A549 (cell line): ENCODE measurements around the gene CNTN1. TPM values are rescaled to one million over a fixed set of nuclear protein-coding genes. Genes with fewer than 3 reads are reported as not detected.

Source experiments
- ATAC-seq, 2 experiments: fragments of 200-7000 bp in 1 of 2; fragments of >200 bp in 1 of 2; cut with Nextera tagmentation in 1 of 2; cut with Tn5 transposase in 1 of 2; 3 replicates each; pipeline versions ENCODE4 v1.8.0 to v1.9.1; 2018 to 2020; ENCODE audit warnings: mild to moderate bottlenecking in 1 of 2, moderate library complexity in 1 of 2
- CTCF ChIA-PET: fragments of 300-600 bp; sonication (Branson Sonifier 250); formaldehyde crosslinking; extraction: SDS; loops from one replicate; lab custom pipeline; 2021; ENCODE audit warnings: antibody characterized with exemption, inconsistent platforms; lab: Yijun Ruan, JAX
- POLR2A ChIA-PET: fragments of 350-600 bp; formaldehyde crosslinking; extraction: SDS; loops from one replicate; lab custom pipeline; 2021; ENCODE audit warnings: antibody characterized with exemption, inconsistent platforms; lab: Yijun Ruan, JAX
- DNase-seq, 2 experiments: peaks; one replicate each; pipeline versions ENCODE4 v3.0.0 to v3.0.0-alpha.2; 2011 to 2016; ENCODE audit warnings: low read depth in 1 of 2, low spot score in 1 of 2
- FAIRE-seq: peaks from 2 replicates; lab custom pipeline; 2011; peaks lifted over from hg19 to GRCh38; lab: Jason Lieb, UNC
- H3K27ac ChIP-seq, 2 experiments: fragments of >200 bp; sonication (Bioruptor Twin); formaldehyde crosslinking; 3 replicates each; pipeline ENCODE4 v1.5.1; 2016 to 2017
- H3K4me1 ChIP-seq: fragments of >200 bp; sonication (Bioruptor Twin); formaldehyde crosslinking; 3 replicates; pipeline ENCODE4 v1.6.1; 2016
- H3K4me2 ChIP-seq: fragments of >200 bp; sonication (Bioruptor Twin); formaldehyde crosslinking; 3 replicates; pipeline ENCODE4 v1.6.1; 2016
- H3K4me3 ChIP-seq: fragments of >200 bp; sonication (Bioruptor Twin); formaldehyde crosslinking; 3 replicates; pipeline ENCODE4 v1.5.1; 2016
- H3K9me3 ChIP-seq: fragments of >200 bp; sonication (Bioruptor Twin); formaldehyde crosslinking; 3 replicates; pipeline ENCODE4 v1.6.1; 2016
- BHLHE40 ChIP-seq: IDR thresholded peaks from 2 replicates; pipeline ENCODE4 v1.6.1; 2012; ENCODE audit warnings: low read depth, low read length, inconsistent platforms
- CEBPB ChIP-seq, 2 experiments: fragments of >200 bp in 1 of 2; sonication (Bioruptor Twin) in 1 of 2; formaldehyde crosslinking in 1 of 2; IDR thresholded peaks; 2 replicates each; pipeline ENCODE4 v1.6.1; 2012 to 2016
- FOXS1 ChIP-seq: fragments of 250-450 bp; sonication (Bioruptor Pico); IDR thresholded peaks from 2 replicates; pipeline ENCODE4 v1.5.0; 2020; ENCODE audit warnings: mild to moderate bottlenecking, moderate library complexity
- GATA3 ChIP-seq: IDR thresholded peaks from 2 replicates; pipeline ENCODE4 v1.6.1; 2012; ENCODE audit warnings: borderline replicate concordance
- HOXB13 ChIP-seq: fragments of 250-450 bp; sonication (Bioruptor Pico); IDR thresholded peaks from 2 replicates; pipeline ENCODE4 v1.5.0; 2020; ENCODE audit warnings: low read depth, mild to moderate bottlenecking, moderate library complexity
- HOXB5 ChIP-seq: fragments of 250-450 bp; sonication (Bioruptor Pico); IDR thresholded peaks from 2 replicates; pipeline ENCODE4 v1.5.0; 2020; ENCODE audit warnings: mild to moderate bottlenecking, moderate library complexity
- JUN ChIP-seq, 2 experiments: fragments of >200 bp; sonication (Bioruptor Twin); formaldehyde crosslinking; IDR thresholded peaks; 2 replicates in 1 of 2; 3 replicates in 1 of 2; pipeline ENCODE4 v1.6.1; 2016 to 2017
- JUNB ChIP-seq: fragments of >200 bp; sonication (Bioruptor Twin); formaldehyde crosslinking; IDR thresholded peaks from 2 replicates; pipeline ENCODE4 v1.6.1; 2016
- MAFK ChIP-seq: fragments of 450-650 bp; IDR thresholded peaks from 2 replicates; pipeline ENCODE4 v1.6.1; 2014; ENCODE audit not compliant: partially characterized antibody
- MAZ ChIP-seq: fragments of 150-350 bp; IDR thresholded peaks from 2 replicates; pipeline ENCODE4 v1.6.1; 2014; ENCODE audit warnings: antibody characterized with exemption, low read depth, low read length, borderline replicate concordance
- NR3C1 ChIP-seq: fragments of >200 bp; sonication (Bioruptor Twin); formaldehyde crosslinking; IDR thresholded peaks from 3 replicates; pipeline ENCODE4 v1.6.1; 2017
- PHF8 ChIP-seq: fragments of 200-600 bp; sonication (generic); IDR thresholded peaks from 2 replicates; pipeline ENCODE4 v1.6.1; 2016; ENCODE audit warnings: low read depth, mild to moderate bottlenecking, antibody characterized with exemption, moderate library complexity, borderline replicate concordance
- POLR2AphosphoS2 ChIP-seq: conservative IDR thresholded peaks from 2 replicates; pipeline ENCODE4 v1.6.1; 2012; ENCODE audit warnings: low read length, improper control_type of control experiment, inconsistent platforms
- RCOR1 ChIP-seq: fragments of 150-350 bp; IDR thresholded peaks from 2 replicates; pipeline ENCODE4 v1.6.1; 2014; ENCODE audit warnings: antibody characterized with exemption, low read length, low read depth
- RNF2 ChIP-seq: fragments of 200-600 bp; sonication (generic); IDR thresholded peaks from 2 replicates; pipeline ENCODE4 v1.6.1; 2016; ENCODE audit warnings: low read depth, mild to moderate bottlenecking, antibody characterized with exemption, moderate library complexity, borderline replicate concordance
- SREBF2 ChIP-seq: fragments of 450-650 bp; IDR thresholded peaks from 2 replicates; pipeline ENCODE4 v1.6.1; 2014; ENCODE audit warnings: mild to moderate bottlenecking, moderate library complexity
- TFCP2L1 ChIP-seq: fragments of 250-450 bp; sonication (Bioruptor Pico); IDR thresholded peaks from 2 replicates; pipeline ENCODE4 v1.5.0; 2021; ENCODE audit warnings: mild to moderate bottlenecking
- TP53 ChIP-seq: fragments of 250-450 bp; sonication (Bioruptor Pico); IDR thresholded peaks from 2 replicates; pipeline ENCODE4 v1.5.0; 2021; ENCODE audit warnings: mild to moderate bottlenecking, moderate library complexity
- WGBS: methylation state at CpG from one replicate; pipeline ENCODE4 v1.1.6; 2017; ENCODE audit errors: missing lambda C conversion rate; 5-methylcytosine and 5-hydroxymethylcytosine counted together
- polyA plus RNA-seq, 4 experiments: library from polyadenylated mRNA; depleted of rRNA in 3 of 4; stranded (reverse); fragments of >200 nt; fragmentation: RNase III in 1 of 4; extraction: RNeasy Plus Mini Kit Qiagen cat#74134 plus additional on column Dnase treatment in 1 of 4; gene quantifications; 2 replicates in 3 of 4; 3 replicates in 1 of 4; pipeline ENCODE4 v1.2.3, GENCODE V29; 2011 to 2017
- TF ChIP-seq, protein P1 (sequence below): fragments of 450-650 bp; IDR thresholded peaks from 2 replicates; pipeline ENCODE4 v1.6.1; 2014; ENCODE audit warnings: antibody characterized with exemption
- TF ChIP-seq, protein P2 (sequence below): fragments of >200 bp; sonication (Bioruptor Twin); formaldehyde crosslinking; IDR thresholded peaks from 2 replicates; pipeline ENCODE4 v1.6.1; 2016
- TF ChIP-seq, protein P3 (sequence below): fragments of >200 bp; sonication (Bioruptor Twin); formaldehyde crosslinking; IDR thresholded peaks from 3 replicates; pipeline ENCODE4 v1.6.1; 2016
- TF ChIP-seq, protein P4 (sequence below): fragments of 250-450 bp; sonication (Bioruptor Pico); IDR thresholded peaks from 2 replicates; pipeline ENCODE4 v1.5.0; 2020; ENCODE audit warnings: low read depth, mild to moderate bottlenecking, moderate library complexity
- TF ChIP-seq, protein P5 (sequence below): fragments of >200 bp; sonication (Bioruptor Twin); formaldehyde crosslinking; IDR thresholded peaks from 3 replicates; pipeline ENCODE4 v1.5.1; 2016
- TF ChIP-seq, protein P6 (sequence below): IDR thresholded peaks from 2 replicates; pipeline ENCODE4 v1.6.1; 2012

CNTN1 gene
- polyA plus RNA-seq, 2 of the 4 experiments (the other 2 are of a cell fraction), result 69.7 to 175 TPM

DNA sequence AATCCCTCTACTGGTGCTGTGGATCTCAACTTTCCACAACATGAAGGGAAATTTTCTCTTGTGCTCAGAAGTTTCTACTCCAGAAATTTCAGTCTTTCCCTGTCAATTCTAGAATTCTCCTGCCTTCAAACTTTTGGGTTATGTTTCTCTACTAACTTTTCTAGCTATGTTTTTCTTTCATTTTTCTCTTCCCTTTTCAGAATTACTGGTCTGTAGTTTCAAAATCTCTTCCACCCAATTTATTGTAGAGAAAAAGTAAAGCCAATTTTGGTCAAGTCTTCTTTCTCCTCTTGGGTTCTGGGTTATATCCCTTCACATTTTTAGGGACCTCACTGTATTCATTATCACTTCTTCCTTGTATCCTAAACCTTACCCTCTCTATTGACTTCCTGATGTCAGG, 18.9 kb downstream of the CNTN1 start:
- no peak overlapping the region for H3K4me3 ChIP-seq
- no peak overlapping the region for H3K4me2 ChIP-seq
- H3K27ac ChIP-seq, result peak overlapping the region in 1 of 2 experiments; percentile 32; a peak in 2 of 6 replicates
- FAIRE-seq, result no peak
- DNase-seq, result no peak
- H3K9me3 ChIP-seq, result peaks cover 5% of the 10 kb centered on the region
- no peak for TF ChIP-seq SREBF2
- TF ChIP-seq NR3C1, result no peak
- no peak for TF ChIP-seq HOXB13
- TF ChIP-seq, protein P1, sequence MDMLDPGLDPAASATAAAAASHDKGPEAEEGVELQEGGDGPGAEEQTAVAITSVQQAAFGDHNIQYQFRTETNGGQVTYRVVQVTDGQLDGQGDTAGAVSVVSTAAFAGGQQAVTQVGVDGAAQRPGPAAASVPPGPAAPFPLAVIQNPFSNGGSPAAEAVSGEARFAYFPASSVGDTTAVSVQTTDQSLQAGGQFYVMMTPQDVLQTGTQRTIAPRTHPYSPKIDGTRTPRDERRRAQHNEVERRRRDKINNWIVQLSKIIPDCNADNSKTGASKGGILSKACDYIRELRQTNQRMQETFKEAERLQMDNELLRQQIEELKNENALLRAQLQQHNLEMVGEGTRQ, result no peak
- no peak for TF ChIP-seq GATA3
- POLR2A ChIA-PET, result no interaction called here
- CTCF ChIA-PET, result no interaction called here
- ATAC-seq, result no peak
- H3K4me1 ChIP-seq, result peaks cover 39% of the 10 kb centered on the region

DNA sequence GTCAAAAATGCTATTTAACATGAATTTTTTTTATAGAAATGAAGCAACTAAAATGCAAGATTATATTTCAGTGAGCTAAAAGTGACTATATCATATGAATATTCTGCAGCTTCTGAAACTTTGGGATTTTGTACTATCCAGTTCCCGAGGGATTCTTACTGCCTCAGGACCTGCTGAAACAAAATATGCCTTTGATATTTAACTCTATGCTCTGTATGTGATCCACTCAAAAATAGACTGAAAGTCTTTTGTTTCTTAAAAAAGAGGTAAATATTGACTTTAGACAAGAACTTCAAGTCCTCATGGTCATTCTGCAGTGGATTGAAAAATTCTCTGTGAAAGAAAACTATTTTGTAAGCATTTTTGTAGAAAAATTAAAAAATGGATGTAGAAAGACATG, 22.4 kb downstream of the CNTN1 start:
- FAIRE-seq (no peak), DNase-seq (no peak), ATAC-seq (no peak)
- WGBS, result 38% methylated on average over 1 of the region's 1 CpG
- peak overlapping the region; percentile 76 to 81; a peak in 3 of 6 replicates for H3K27ac ChIP-seq
- H3K4me3 ChIP-seq, result no peak overlapping the region
- CTCF ChIA-PET, result no interaction called here
- H3K4me2 ChIP-seq, result peak overlapping the region; percentile 13; the same call in 1 of the 3 replicates
- H3K4me1 ChIP-seq, result peaks cover 55% of the 10 kb centered on the region
- no peak for TF ChIP-seq CEBPB (IDR thresholded peaks at IDR 0.05)
- TF ChIP-seq MAFK, result no peak
- no peak for TF ChIP-seq PHF8
- TF ChIP-seq BHLHE40, result no peak
- TF ChIP-seq, protein P2, sequence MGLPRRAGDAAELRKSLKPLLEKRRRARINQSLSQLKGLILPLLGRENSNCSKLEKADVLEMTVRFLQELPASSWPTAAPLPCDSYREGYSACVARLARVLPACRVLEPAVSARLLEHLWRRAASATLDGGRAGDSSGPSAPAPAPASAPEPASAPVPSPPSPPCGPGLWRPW, result no peak
- TF ChIP-seq POLR2AphosphoS2, result no peak
- TF ChIP-seq HOXB5 (CRISPR knock-in tag), result no peak
- TF ChIP-seq NR3C1, result no peak
- no peak for TF ChIP-seq TP53 (CRISPR knock-in tag)
- TF ChIP-seq, protein P3, sequence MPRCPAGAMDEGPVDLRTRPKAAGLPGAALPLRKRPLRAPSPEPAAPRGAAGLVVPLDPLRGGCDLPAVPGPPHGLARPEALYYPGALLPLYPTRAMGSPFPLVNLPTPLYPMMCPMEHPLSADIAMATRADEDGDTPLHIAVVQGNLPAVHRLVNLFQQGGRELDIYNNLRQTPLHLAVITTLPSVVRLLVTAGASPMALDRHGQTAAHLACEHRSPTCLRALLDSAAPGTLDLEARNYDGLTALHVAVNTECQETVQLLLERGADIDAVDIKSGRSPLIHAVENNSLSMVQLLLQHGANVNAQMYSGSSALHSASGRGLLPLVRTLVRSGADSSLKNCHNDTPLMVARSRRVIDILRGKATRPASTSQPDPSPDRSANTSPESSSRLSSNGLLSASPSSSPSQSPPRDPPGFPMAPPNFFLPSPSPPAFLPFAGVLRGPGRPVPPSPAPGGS, result no peak
- TF ChIP-seq RNF2, result no peak
- no peak for TF ChIP-seq MAZ
- TF ChIP-seq JUN (IDR thresholded peaks at IDR 0.05), result no peak
- no peak for TF ChIP-seq FOXS1 (CRISPR knock-in tag)
- TF ChIP-seq RCOR1, result no peak
- TF ChIP-seq TFCP2L1 (CRISPR knock-in tag), result no peak
- no peak for TF ChIP-seq SREBF2
- TF ChIP-seq, protein P4, sequence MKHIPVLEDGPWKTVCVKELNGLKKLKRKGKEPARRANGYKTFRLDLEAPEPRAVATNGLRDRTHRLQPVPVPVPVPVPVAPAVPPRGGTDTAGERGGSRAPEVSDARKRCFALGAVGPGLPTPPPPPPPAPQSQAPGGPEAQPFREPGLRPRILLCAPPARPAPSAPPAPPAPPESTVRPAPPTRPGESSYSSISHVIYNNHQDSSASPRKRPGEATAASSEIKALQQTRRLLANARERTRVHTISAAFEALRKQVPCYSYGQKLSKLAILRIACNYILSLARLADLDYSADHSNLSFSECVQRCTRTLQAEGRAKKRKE (CRISPR knock-in tag), result no peak
- POLR2A ChIA-PET, result no interaction called here
- peaks cover 5% of the 10 kb centered on the region for H3K9me3 ChIP-seq

DNA sequence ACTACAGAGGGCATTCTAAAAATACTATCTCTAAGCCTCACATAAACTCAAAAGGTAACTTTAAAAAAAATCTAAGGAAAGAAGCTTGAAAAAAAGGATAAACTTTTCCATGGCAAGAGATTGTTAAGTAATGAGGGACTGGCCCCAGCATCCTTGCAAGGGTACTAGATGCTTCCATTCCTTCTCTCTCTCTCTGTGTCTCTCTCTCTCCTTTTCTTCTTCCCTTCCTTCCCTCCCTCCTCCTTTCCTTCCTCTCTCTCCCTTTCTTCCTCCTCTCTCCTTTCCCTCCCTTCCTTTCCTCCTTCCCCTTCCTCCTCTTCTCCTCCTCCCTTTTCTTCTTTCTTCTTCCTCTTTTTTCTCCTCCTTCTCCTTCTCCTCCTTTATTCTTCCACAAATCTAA, 23.8 kb downstream of the CNTN1 start:
- FAIRE-seq (peak; percentile 84), ATAC-seq (no peak), DNase-seq (no peak)
- Histone ChIP-seq H3K4me2 (peak overlapping the region; percentile 13), H3K27ac (peak overlapping the region; percentile 76 to 81), H3K4me3 (no peak overlapping the region), H3K9me3 (peaks cover 5% of the 10 kb centered on the region), H3K4me1 (peaks cover 66% of the 10 kb centered on the region)
- ChIA-PET CTCF (interaction anchor here (1.5 kb wide), 1 partner anchor 23 kb away, joined by 3 read pairs; no protein-coding TSS in a partner anchor), POLR2A (no interaction called here)
- no peak for TF ChIP-seq JUNB
- TF ChIP-seq, protein P5, sequence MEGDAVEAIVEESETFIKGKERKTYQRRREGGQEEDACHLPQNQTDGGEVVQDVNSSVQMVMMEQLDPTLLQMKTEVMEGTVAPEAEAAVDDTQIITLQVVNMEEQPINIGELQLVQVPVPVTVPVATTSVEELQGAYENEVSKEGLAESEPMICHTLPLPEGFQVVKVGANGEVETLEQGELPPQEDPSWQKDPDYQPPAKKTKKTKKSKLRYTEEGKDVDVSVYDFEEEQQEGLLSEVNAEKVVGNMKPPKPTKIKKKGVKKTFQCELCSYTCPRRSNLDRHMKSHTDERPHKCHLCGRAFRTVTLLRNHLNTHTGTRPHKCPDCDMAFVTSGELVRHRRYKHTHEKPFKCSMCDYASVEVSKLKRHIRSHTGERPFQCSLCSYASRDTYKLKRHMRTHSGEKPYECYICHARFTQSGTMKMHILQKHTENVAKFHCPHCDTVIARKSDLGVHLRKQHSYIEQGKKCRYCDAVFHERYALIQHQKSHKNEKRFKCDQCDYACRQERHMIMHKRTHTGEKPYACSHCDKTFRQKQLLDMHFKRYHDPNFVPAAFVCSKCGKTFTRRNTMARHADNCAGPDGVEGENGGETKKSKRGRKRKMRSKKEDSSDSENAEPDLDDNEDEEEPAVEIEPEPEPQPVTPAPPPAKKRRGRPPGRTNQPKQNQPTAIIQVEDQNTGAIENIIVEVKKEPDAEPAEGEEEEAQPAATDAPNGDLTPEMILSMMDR, result no peak
- no peak for TF ChIP-seq FOXS1 (CRISPR knock-in tag)
- TF ChIP-seq, protein P6, sequence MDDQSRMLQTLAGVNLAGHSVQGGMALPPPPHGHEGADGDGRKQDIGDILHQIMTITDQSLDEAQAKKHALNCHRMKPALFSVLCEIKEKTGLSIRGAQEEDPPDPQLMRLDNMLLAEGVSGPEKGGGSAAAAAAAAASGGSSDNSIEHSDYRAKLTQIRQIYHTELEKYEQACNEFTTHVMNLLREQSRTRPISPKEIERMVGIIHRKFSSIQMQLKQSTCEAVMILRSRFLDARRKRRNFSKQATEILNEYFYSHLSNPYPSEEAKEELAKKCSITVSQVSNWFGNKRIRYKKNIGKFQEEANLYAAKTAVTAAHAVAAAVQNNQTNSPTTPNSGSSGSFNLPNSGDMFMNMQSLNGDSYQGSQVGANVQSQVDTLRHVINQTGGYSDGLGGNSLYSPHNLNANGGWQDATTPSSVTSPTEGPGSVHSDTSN, result no peak
